Skeletal muscle satellite cell (primary cell): ENCODE data around the gene CMIP. TPM values are rescaled to one million over a fixed set of nuclear protein-coding genes. Genes with fewer than 3 reads are reported as not detected.
"Not testable (repeated sequence)": the region's sequence is repeated elsewhere in the genome, so short reads cannot be mapped to it uniquely, and the experiment has no call there.

Source experiments
- H3K27me3 ChIP-seq: 2 replicates; pipeline ENCODE4 v1.7.0; 2013; ENCODE audit warnings: low read length; ENCODE audit not compliant: control insufficient read depth, insufficient read depth
- H3K36me3 ChIP-seq: 2 replicates; pipeline ENCODE4 v1.7.0; 2013; ENCODE audit warnings: mild to moderate bottlenecking, control low read depth, low read length; ENCODE audit not compliant: insufficient read depth
- H3K4me1 ChIP-seq: 2 replicates; pipeline ENCODE4 v1.7.0; 2013; ENCODE audit warnings: low read length; ENCODE audit not compliant: control insufficient read depth, insufficient read depth
- H3K4me2 ChIP-seq: 2 replicates; pipeline ENCODE4 v1.7.0; 2013; ENCODE audit warnings: mild to moderate bottlenecking, low read length
- H3K4me3 ChIP-seq: 2 replicates; pipeline ENCODE4 v1.7.0; 2013; ENCODE audit warnings: low read length
- H3K9ac ChIP-seq: 2 replicates; pipeline ENCODE4 v1.7.0; 2013; ENCODE audit warnings: mild to moderate bottlenecking, low read depth, low read length, moderate library complexity
- H3K9me3 ChIP-seq: replicated peaks from 2 replicates; pipeline ENCODE4 v1.7.0; 2013; ENCODE audit warnings: mild to moderate bottlenecking, control low read depth, low read length
- total RNA-seq: library from RNA; depleted of rRNA; stranded (reverse); fragments of >200 nt; gene quantifications from 2 replicates; pipeline ENCODE4 v1.2.3, GENCODE V29; 2012; rRNA removed

Gene CMIP
- 7.4 and 10.9 TPM in 2 replicates for total RNA-seq

DNA sequence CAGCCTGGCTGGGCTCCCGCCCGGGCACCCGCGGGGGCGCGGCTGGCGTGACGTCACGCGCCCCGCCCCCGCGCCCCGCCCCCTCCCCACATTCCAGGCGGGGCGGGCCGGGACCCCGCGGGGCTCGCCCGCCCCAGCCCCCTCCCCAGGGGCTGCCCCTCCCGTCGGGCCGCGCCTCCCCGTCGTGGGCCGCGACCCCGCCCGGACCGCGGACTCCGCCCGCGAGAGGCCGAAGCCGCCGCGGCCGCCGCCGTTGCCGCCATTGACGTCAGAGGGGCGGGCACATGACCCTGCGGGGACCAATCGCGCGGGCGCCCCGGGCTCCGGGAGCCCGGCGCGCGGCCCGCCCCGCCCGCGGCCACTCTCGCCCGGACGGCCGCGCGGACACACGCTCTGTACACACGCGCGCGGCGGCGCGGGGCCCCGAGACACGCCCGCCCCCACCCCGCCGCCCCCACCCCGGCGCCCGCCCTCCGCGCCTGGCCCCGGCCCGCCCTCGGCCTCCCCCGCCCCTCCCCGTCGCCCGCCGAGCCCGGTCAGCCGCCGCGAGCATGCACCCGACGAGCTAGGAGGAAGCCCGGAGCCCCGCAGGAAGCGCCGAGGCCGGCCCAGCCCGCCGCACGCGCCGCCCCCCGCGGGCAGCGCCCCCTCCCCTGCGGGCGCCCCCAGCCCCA lies at the start of gene CMIP:
Gene CMIP (plus strand): TSS at position 361 of the 674 bp plus-strand sequence.
- peaks cover 26% of the 10 kb centered on the region for H3K4me1 ChIP-seq
- peaks cover 24% of the 10 kb centered on the region for H3K27me3 ChIP-seq
- H3K4me3 ChIP-seq = peak within 1 kb of the TSS; percentile 86
- peak within 1 kb of the TSS; percentile 85 for H3K4me2 ChIP-seq
- H3K36me3 ChIP-seq = no peaks in the 10 kb centered on the region
- H3K9ac ChIP-seq = peak within 1 kb of the TSS; percentile 80
- no peaks in the 10 kb centered on the region for H3K9me3 ChIP-seq

DNA sequence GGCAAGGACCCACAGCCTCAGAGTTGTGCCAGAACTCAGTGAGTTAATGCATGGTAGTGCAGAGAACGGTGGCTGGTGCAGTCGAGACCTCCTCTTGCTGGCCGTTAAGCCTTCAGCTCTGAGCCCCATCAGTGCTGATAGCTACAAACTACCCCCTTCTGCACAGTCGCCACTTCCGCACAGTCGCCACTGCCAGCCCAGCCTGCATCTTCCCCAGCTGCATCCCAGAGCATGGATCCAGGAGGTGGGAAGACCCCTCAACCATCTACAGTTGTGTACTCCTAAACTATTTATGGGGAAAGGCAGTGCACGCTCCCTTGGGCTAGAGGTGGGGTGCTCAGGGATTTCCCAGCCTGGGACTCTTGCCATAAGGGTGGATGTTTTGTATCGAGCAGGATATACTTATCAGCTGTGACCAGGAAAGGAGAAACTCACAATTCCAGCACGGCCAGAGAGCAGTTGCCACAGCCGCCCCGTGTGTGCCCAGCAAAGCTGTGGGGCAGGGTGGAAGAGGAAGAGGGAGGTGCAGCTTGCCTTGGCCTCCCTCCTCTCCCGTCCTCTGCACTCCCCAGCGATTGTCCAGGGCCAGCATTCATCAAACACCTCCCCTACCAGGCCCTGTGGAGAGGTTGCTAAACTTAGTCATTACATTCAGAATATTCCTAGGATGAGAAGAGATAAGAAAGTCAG lies 49.5 kb upstream of the CMIP start:
- no peaks in the 10 kb centered on the region for H3K4me1 ChIP-seq
- H3K4me2 ChIP-seq = no peak overlapping the region

DNA sequence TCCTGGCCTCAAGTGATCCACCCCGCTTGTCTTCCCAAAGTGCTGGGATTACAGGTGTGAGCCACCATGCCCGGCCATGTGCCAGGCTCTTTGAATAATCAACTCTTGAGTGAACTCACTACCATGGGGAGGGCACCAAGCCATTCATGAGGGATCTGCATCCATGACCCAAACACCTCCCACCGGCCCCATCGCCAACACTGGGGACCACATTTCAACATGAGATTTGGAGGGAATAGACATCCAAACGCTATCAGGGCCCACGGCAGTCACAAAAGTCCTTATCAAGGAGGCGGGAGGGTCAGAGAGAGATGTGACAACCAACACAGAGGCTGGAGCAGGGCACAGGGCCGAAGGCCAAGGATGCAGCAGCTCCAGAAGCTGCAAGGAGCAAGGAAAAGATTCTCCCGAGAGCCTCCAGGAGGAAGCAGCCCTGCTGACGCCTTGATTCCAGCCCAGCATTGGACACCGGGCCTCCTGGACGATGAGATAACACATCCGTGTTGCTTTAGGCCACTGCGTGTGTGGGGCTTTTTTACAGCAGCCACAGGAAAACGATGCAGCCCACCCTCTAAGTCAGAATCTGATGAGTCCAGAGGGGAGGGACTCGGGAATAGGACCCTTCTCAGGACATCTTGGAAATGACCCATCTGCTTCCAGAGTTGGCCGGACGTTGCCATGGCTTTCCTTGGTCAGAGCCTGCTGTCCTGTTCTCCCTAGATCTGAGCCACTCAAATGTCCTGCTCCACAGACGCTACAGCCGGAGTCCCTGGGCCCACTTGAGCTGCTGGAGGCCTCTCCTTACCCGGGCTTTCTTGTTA lies 47.3 kb upstream of the CMIP start:
- Histone ChIP-seq H3K27me3 (no peaks in the 10 kb centered on the region), H3K9ac (no peak overlapping the region), H3K4me2 (no peak overlapping the region), H3K9me3 (no peaks in the 10 kb centered on the region), H3K36me3 (no peaks in the 10 kb centered on the region), H3K4me1 (peaks cover 9% of the 10 kb centered on the region), H3K4me3 (no peak overlapping the region)

More for the DNA sequence above, 49.5 kb upstream of the CMIP start:
- Histone ChIP-seq H3K9me3 (no peaks in the 10 kb centered on the region), H3K27me3 (no peaks in the 10 kb centered on the region), H3K4me3 (no peak overlapping the region), H3K9ac (no peak overlapping the region), H3K36me3 (no peaks in the 10 kb centered on the region)

DNA sequence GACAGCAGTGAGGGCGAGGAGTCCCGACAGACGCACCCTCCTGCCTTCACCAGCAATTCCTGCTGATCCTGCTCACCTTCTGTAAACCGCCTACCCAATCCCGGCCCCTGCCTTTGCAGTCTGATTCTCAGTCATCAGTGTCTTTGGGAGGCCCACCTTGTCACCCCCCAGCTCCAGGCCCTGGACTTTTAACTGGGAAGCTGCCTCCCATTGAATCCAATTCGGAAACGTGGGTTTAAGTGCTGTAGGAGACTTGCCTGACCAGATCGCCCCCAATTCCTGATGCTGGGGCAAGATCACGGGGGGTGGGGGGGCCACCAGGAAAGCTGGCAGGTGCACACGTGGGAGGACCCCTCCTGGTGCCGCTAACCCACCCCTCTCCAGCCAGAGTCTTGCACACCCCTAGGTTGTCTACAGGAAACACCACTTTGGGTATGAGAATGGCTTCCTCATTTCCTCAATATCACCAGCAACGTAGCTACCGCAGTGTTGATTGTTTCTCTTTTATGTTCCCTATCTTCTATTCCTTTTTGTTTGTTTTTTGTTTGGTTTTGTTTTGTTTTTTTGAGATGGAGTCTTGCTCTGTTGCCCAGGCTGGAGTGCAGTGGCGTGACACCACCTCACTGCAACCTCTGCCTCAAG lies 46.6 kb upstream of the CMIP start:
- Histone ChIP-seq H3K27me3 (no peaks in the 10 kb centered on the region), H3K4me3 (no peak overlapping the region), H3K4me2 (no peak overlapping the region), H3K9ac (no peak overlapping the region), H3K36me3 (no peaks in the 10 kb centered on the region), H3K9me3 (no peaks in the 10 kb centered on the region), H3K4me1 (peaks cover 9% of the 10 kb centered on the region)

DNA sequence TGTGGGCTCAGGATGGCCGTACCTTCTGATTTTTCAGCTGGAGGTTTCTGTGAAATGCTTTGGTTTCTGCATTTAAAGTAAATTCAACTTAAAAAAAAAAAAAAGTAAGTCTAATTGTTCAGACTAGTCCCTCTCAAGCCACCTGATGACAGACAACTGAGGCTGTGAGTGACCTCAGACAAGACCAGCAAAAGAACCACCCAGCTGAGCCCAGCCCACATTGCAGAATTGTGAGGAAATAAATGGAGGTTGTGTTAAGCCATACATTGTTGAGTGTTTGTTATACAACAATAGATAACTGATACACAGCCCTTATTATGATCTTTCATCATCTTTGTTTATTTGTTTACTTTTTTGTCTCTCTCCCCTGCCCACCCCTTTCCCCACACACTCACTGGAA lies 44.7 kb upstream of the CMIP start:
- Histone ChIP-seq H3K36me3 (no peaks in the 10 kb centered on the region), H3K9me3 (no peaks in the 10 kb centered on the region), H3K4me2 (no peak overlapping the region), H3K27me3 (no peaks in the 10 kb centered on the region), H3K4me3 (no peak overlapping the region), H3K9ac (no peak overlapping the region), H3K4me1 (peaks cover 15% of the 10 kb centered on the region)

DNA sequence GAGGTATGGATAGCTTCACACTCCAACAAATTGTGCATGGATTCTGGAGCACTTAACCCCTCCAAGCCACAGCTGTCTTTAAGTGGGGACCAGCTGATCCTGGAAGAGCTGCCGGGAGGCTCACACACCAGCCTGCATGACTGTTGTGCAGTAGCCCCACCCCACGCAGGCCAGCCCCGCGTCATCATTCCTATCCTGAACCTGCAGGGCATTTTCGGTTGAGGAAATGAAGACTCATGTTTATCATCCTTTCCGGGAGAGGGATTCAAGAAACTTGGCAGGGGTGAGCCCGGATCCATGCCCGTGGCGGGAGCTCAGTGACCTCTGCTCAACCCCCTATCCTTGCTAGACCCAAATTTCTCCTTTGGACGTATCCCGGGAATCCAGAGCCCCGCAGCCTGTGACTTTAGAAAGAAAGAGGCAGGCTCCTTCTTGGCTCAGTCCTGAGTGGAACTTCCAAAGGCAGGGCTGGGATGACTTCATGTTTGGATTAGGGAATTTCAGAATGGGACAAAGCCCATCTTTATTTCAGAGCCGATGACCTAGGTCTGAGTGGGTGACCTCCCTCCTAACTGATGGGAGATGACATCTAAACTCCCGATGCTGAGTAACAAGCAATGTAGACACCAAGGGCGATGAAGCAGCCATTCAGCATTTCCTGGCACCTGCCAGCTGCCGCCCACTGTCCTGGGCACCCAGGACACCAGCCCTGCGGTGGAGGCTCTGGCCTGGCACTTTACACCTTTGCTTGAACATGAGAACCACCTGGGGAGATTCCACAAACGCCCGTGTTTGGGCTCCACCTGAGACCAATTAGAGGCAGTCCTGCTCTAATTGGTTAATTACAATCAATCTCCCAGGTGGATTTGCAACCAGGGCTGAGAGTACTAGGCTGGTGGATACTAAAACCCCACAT lies 43.3 kb upstream of the CMIP start:
- Histone ChIP-seq H3K9ac (no peak overlapping the region), H3K9me3 (no peaks in the 10 kb centered on the region)

DNA sequence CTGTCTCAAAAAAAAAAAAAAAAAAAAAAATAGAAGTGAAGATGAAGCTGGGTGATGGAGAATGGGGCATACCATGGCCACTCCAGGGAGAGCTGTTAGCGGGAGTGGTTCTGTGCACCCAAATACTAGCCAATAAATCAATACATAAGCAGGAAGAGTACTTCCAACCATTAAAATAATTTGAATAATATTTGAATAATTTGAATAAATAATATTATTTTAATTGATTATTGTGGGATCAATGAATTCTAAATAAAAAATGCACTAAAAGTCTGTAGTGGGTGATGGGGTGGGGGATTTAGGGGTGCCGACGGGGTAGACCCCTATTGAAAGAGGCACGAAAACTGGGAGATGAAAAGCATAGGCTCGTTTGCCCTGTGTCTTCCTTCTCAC lies 41.4 kb upstream of the CMIP start:
- Histone ChIP-seq H3K9ac (no peak overlapping the region), H3K4me2 (peak overlapping the region; percentile 94), H3K4me3 (no peak overlapping the region), H3K4me1 (peaks cover 26% of the 10 kb centered on the region), H3K27me3 (no peaks in the 10 kb centered on the region), H3K36me3 (no peaks in the 10 kb centered on the region), H3K9me3 (no peaks in the 10 kb centered on the region)

More for the DNA sequence above, 43.3 kb upstream of the CMIP start:
- Histone ChIP-seq H3K4me3 (peak overlapping the region; percentile 22), H3K36me3 (no peaks in the 10 kb centered on the region), H3K4me2 (peak overlapping the region; percentile 60), H3K4me1 (peaks cover 23% of the 10 kb centered on the region), H3K27me3 (no peaks in the 10 kb centered on the region)

DNA sequence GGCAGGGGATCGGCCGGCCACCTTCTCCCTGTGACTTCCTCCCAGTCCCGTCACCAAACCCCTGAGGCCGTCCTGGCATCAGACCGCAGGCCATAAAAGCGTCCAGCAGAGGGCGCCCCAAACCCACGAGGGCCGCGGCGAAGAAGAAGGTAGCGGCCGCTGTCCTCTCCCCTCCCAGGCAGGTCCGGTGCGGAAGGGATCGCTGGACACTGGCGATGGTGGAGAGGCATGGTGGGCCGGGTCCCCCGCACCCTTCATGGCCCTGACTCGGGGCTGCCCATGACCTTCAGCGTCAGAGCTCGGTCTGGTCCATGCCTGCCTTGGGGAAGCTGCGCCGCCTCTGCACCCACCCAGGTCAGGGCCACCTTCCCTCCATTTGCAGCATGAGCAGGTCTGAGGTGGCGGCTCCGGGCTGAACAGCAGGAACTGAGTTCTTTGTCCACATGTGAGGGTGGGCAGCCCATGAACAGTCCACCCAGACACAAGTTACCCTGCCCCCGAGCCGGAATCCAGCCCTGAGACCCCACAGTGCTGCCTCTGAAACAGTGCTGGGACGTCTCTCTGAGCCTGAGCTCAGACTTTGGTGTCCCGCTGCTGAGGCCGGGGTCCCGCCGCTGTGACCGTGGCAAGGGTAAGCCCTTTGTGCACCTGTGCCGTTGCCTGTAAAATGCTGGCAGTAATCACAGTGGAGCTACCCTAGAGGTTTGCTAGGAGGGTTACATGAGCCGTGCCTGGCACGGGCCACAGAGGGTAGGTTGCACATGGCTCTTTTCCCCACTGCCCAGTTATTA lies 40.8 kb upstream of the CMIP start:
- Histone ChIP-seq H3K4me2 (peak overlapping the region; percentile 94), H3K4me3 (peak overlapping the region; percentile 54), H3K9me3 (no peaks in the 10 kb centered on the region), H3K4me1 (peaks cover 26% of the 10 kb centered on the region), H3K36me3 (no peaks in the 10 kb centered on the region), H3K27me3 (no peaks in the 10 kb centered on the region), H3K9ac (no peak overlapping the region)

DNA sequence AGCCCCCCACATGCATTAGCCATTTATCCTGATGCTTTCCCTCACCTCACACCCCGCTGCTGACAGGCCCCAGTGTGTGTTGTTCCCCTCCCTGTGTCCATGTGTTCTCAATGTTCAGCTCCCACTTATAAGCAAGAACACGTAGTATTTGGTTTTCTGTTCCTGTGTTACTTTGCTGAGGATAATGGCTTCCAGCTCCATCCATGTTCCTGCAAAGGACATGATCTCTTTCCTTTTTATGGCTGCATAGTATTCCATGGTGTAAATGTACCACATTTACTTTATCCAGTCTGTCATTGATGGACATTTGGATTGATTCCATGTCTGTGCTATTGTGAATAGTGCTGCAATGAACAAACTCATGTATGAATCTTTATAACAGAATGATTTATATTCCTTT lies 39.6 kb upstream of the CMIP start:
- H3K4me2 ChIP-seq, H3K4me3 ChIP-seq, H3K9ac ChIP-seq, H3K9me3 ChIP-seq, H3K36me3 ChIP-seq, H3K27me3 ChIP-seq: not testable (repeated sequence)
- H3K4me1 ChIP-seq = peaks cover 26% of the 10 kb centered on the region

DNA sequence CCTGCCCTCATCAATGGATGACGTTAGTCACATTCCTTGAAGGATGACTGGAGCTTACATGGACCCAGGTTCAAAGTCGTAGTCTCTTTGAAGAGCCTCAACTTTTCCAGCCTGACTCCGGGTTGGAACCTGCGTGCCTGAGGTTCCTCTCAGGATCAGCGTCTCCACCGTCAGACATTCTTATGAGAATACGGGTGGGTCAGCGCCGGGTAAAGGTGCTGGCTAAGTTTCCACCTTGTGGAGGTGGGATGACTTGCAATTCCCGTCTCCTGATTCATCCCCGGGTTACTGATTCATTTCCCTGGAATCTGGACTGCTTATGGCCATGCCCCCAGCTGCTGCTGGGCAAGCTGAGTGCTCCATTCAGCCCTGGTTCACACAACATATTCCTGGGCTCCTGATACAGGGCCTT lies 38.9 kb upstream of the CMIP start:
- H3K4me1 ChIP-seq = peaks cover 25% of the 10 kb centered on the region
- no peak overlapping the region for H3K4me3 ChIP-seq
- peaks cover 9% of the 10 kb centered on the region for H3K27me3 ChIP-seq
- H3K4me2 ChIP-seq = peak overlapping the region; percentile 20
- no peaks in the 10 kb centered on the region for H3K9me3 ChIP-seq
- no peak overlapping the region for H3K9ac ChIP-seq
- H3K36me3 ChIP-seq = no peaks in the 10 kb centered on the region
